Measurements from ENCODE around the gene NDUFS3. TPM values are rescaled to one million over a fixed set of nuclear protein-coding genes. Genes with fewer than 3 reads are reported as not detected.
"Not testable (repeated sequence)": the region's sequence is repeated elsewhere in the genome, so short reads cannot be mapped to it uniquely, and the experiment has no call there.

Gene NDUFS3
- total and polyA plus RNA-seq, 4 donors: 65.0 to 172 (median 148) TPM

DNA sequence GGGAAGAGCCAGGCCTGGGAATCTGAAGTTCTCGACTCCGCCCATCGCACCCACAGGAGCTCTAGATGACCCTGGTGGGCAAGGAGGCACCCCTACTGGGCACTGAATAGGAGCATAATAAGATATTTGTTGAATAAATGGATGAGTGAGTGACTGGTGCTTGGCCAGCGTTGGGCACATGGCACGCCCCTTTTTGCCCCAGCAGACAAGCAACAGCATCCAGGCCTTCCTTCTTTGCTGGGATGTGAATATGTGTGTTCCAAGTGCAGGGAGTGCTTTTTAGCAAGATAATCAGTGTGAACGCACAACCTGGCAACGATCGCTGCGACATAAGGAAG is 25.5 kb upstream of the NDUFS3 start:
- H3K4me1 ChIP-seq (ENCODE audit: control insufficient read depth, insufficient read depth, low read length): peaks cover 11% of the 10 kb centered on the region
- no peaks in the 10 kb centered on the region for H3K27me3 ChIP-seq (ENCODE audit: control insufficient read depth, insufficient read depth, low read length)
- peak in 1 of 6 donors; percentile 72 for DNase-seq (ENCODE audit: low read depth in 4 of 6, low spot score in 6 of 6)
- H3K9me3 ChIP-seq (ENCODE audit: control insufficient read depth, insufficient read depth, low read length): no peaks in the 10 kb centered on the region
- peak overlapping the region; percentile 90 for H3K27ac ChIP-seq (ENCODE audit: low read depth, low read length)
- peak overlapping the region; percentile 92 for H3K4me3 ChIP-seq (ENCODE audit: low read depth, low read length)
- H3K36me3 ChIP-seq (ENCODE audit: control insufficient read depth, insufficient read depth, low read length): peaks cover 3% of the 10 kb centered on the region
- 2% methylated on average over 5 of the region's 9 CpGs for WGBS (ENCODE audit: insufficient coverage)

DNA sequence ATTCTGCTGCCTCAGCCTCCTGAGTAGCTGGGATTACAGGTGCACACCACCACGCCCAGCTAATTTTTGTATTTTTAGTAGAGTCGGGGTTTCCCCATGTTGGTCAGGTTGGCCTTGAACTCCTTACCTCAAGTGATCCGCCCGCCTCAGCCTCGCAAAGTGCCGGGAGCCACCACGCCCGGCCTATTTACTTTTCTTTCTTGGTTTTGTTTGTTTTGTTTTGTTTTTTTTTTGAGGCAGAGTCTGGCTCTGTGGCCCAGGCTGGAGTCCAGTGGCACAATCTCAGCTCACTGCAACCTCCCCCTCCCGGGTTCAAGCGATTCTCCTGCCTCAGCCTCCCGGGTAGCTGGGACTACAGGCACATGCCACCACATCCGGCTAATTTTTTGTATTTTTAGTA is 21.9 kb upstream of the NDUFS3 start:
- not testable (repeated sequence) for H3K36me3 ChIP-seq (ENCODE audit: control insufficient read depth, insufficient read depth, low read length); H3K27me3 ChIP-seq (ENCODE audit: control insufficient read depth, insufficient read depth, low read length); H3K9me3 ChIP-seq (ENCODE audit: control insufficient read depth, insufficient read depth, low read length); H3K4me1 ChIP-seq (ENCODE audit: control insufficient read depth, insufficient read depth, low read length); DNase-seq (ENCODE audit: low read depth in 4 of 6, low spot score in 6 of 6); H3K4me3 ChIP-seq (ENCODE audit: low read depth, low read length); H3K27ac ChIP-seq (ENCODE audit: low read depth, low read length)
- WGBS (ENCODE audit: insufficient coverage): 100% methylated on average over 4 of the region's 12 CpGs

DNA sequence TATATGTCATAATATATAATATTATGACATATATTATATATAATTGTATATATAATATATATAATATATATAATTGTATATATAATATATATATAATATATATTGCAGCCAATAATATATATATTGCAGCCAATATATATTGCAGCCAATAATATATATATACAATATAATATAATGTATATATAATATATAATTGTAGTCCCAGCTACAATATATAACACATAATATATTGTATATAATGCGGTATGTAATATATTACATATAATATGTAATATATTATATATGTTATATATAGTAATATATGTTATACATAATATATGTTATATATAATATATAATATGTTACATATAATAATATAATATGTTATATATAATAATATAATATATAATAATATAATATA is 20.2 kb upstream of the NDUFS3 start:
- no CpG with 5 or more reads among the region's 1 CpG for WGBS (ENCODE audit: insufficient coverage)

GRCh38 chr11:47560426-47560825 is 18.4 kb upstream of the NDUFS3 start:
- no peak for DNase-seq (ENCODE audit: low read depth in 4 of 6, low spot score in 6 of 6)
- H3K36me3 ChIP-seq (ENCODE audit: control insufficient read depth, insufficient read depth, low read length): no peaks in the 10 kb centered on the region
- H3K9me3 ChIP-seq (ENCODE audit: control insufficient read depth, insufficient read depth, low read length): no peaks in the 10 kb centered on the region
- no peak overlapping the region for H3K27ac ChIP-seq (ENCODE audit: low read depth, low read length)
- no peaks in the 10 kb centered on the region for H3K27me3 ChIP-seq (ENCODE audit: control insufficient read depth, insufficient read depth, low read length)
- H3K4me3 ChIP-seq (ENCODE audit: low read depth, low read length): no peak overlapping the region
- peaks cover 7% of the 10 kb centered on the region for H3K4me1 ChIP-seq (ENCODE audit: control insufficient read depth, insufficient read depth, low read length)
- WGBS (ENCODE audit: insufficient coverage): 90% methylated on average over 2 of the region's 2 CpGs

More for the DNA sequence above, 20.2 kb upstream of the NDUFS3 start:
- H3K36me3 ChIP-seq (ENCODE audit: control insufficient read depth, insufficient read depth, low read length): no peaks in the 10 kb centered on the region
- no peaks in the 10 kb centered on the region for H3K4me1 ChIP-seq (ENCODE audit: control insufficient read depth, insufficient read depth, low read length)
- H3K9me3 ChIP-seq (ENCODE audit: control insufficient read depth, insufficient read depth, low read length): no peaks in the 10 kb centered on the region
- H3K4me3 ChIP-seq (ENCODE audit: low read depth, low read length): no peak overlapping the region
- DNase-seq (ENCODE audit: low read depth in 4 of 6, low spot score in 6 of 6): no peak
- H3K27ac ChIP-seq (ENCODE audit: low read depth, low read length): no peak overlapping the region
- H3K27me3 ChIP-seq (ENCODE audit: control insufficient read depth, insufficient read depth, low read length): no peaks in the 10 kb centered on the region

- H3K27ac ChIP-seq (ENCODE audit: low read depth, low read length); H3K4me3 ChIP-seq (ENCODE audit: low read depth, low read length); H3K27me3 ChIP-seq (ENCODE audit: control insufficient read depth, insufficient read depth, low read length); DNase-seq (ENCODE audit: low read depth in 4 of 6, low spot score in 6 of 6); H3K9me3 ChIP-seq (ENCODE audit: control insufficient read depth, insufficient read depth, low read length); H3K36me3 ChIP-seq (ENCODE audit: control insufficient read depth, insufficient read depth, low read length): not testable (repeated sequence)
- 100% methylated on average over 2 of the region's 4 CpGs for WGBS (ENCODE audit: insufficient coverage)
- H3K4me1 ChIP-seq (ENCODE audit: control insufficient read depth, insufficient read depth, low read length): peaks cover 16% of the 10 kb centered on the region
Measured at GRCh38 chr11:47562393-47562792, 16.5 kb upstream of the NDUFS3 start.

DNA sequence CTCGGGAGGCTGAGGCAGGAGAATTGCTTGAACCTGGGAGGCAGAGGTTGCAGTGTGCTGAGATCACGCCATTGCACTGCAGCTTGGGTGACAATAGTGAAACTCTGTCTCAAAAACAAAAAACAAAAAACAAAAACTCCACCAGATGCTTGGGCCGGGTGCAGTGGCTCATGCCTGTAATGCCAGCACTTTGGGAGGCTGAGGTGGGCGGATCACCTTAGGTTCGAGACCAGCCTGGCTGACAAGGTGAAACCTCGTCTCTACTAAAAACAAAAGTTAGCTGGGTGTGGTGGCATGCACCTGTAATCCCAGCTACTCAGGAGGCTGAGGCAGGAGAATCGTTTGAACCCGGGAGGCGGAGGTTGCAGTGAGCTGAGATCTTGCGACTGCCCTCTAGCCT is 14.5 kb upstream of the NDUFS3 start:
- peaks cover 16% of the 10 kb centered on the region for H3K4me1 ChIP-seq (ENCODE audit: control insufficient read depth, insufficient read depth, low read length)
- not testable (repeated sequence) for H3K4me3 ChIP-seq (ENCODE audit: low read depth, low read length); DNase-seq (ENCODE audit: low read depth in 4 of 6, low spot score in 6 of 6); H3K9me3 ChIP-seq (ENCODE audit: control insufficient read depth, insufficient read depth, low read length); H3K27ac ChIP-seq (ENCODE audit: low read depth, low read length); H3K27me3 ChIP-seq (ENCODE audit: control insufficient read depth, insufficient read depth, low read length); H3K36me3 ChIP-seq (ENCODE audit: control insufficient read depth, insufficient read depth, low read length)
- WGBS (ENCODE audit: insufficient coverage): 100% methylated on average over 3 of the region's 10 CpGs

DNA sequence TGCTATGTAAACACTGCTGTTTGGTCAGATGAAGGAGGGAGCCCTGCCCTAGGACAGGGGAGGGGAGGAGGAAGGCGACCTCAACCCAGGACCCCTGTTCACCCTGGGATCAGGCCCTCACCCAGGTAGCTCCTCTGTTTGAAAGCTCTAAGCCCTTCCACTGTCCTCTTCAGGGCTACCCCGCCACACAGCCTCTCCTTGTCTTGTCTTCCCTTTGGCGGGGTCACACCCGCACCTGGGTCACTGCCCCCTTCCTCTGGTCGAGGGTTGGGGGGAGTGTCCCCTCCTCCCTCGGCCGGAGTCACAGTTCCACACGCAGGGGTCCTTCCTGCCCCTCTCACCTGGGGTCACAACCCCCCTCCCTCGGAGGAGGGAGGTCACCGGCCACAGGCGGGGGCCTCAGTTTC is 13.9 kb upstream of the NDUFS3 start:
- H3K4me1 ChIP-seq (ENCODE audit: control insufficient read depth, insufficient read depth, low read length): peaks cover 16% of the 10 kb centered on the region
- peak overlapping the region; percentile 74 for H3K4me3 ChIP-seq (ENCODE audit: low read depth, low read length)
- peak overlapping the region; percentile 82 for H3K27ac ChIP-seq (ENCODE audit: low read depth, low read length)
- H3K36me3 ChIP-seq (ENCODE audit: control insufficient read depth, insufficient read depth, low read length): peaks cover 15% of the 10 kb centered on the region
- no peaks in the 10 kb centered on the region for H3K27me3 ChIP-seq (ENCODE audit: control insufficient read depth, insufficient read depth, low read length)
- no peak for DNase-seq (ENCODE audit: low read depth in 4 of 6, low spot score in 6 of 6)
- WGBS (ENCODE audit: insufficient coverage): 8% methylated on average over 9 of the region's 11 CpGs
- H3K9me3 ChIP-seq (ENCODE audit: control insufficient read depth, insufficient read depth, low read length): no peaks in the 10 kb centered on the region

DNA sequence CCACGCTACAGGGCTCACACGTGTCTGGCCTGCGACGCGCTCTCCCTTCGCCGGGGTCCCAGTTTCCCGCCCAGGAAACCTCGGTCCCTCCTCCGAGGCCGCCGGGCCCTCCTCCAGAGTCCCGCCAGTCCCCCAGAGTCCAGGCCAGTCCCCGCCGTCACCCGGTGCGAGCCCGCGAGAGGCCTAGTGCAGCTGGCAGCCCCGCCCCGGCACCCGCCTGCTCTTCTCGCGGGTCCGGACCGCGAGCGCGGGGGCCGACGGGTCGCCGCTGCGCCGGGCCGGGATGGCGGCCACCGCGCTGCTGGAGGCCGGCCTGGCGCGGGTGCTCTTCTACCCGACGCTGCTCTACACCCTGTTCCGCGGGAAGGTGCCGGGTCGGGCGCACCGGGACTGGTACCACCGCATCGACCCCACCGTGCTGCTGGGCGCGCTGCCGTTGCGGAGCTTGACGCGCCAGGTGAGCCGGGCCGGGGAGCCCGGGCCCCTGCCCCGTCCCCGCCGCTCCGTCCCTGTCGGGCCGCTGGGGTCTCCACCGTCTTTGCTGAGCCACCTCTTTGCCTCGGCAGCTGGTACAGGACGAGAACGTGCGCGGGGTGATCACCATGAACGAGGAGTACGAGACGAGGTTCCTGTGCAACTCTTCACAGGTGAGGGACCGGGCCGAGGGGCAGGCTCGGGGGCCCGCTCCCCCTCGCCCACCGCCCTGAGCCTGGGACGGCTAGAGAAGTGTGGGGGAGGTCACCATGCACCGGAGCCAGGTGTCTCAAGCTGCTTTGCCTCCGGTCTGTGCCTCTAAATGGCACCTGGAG is 13.3 kb upstream of the NDUFS3 start, which contains the start of gene PTPMT1:
PTPMT1 (plus strand) TSS at position 260 of the 809 bp plus-strand sequence; CDS start at position 284, 24 bp downstream.
- Histone ChIP-seq H3K4me3 (ENCODE audit: low read depth, low read length) (peak within 1 kb of the TSS; percentile 74), H3K36me3 (ENCODE audit: control insufficient read depth, insufficient read depth, low read length) (peaks cover 19% of the 10 kb centered on the region), H3K9me3 (ENCODE audit: control insufficient read depth, insufficient read depth, low read length) (no peaks in the 10 kb centered on the region), H3K4me1 (ENCODE audit: control insufficient read depth, insufficient read depth, low read length) (peaks cover 16% of the 10 kb centered on the region), H3K27me3 (ENCODE audit: control insufficient read depth, insufficient read depth, low read length) (no peaks in the 10 kb centered on the region), H3K27ac (ENCODE audit: low read depth, low read length) (peak within 1 kb of the TSS; percentile 82)
- under 1% methylated on average over 86 of the region's 86 CpGs for WGBS (ENCODE audit: insufficient coverage)
- DNase-seq (ENCODE audit: low read depth in 4 of 6, low spot score in 6 of 6): peak in 2 of 6 donors; percentile 76 to 79

DNA sequence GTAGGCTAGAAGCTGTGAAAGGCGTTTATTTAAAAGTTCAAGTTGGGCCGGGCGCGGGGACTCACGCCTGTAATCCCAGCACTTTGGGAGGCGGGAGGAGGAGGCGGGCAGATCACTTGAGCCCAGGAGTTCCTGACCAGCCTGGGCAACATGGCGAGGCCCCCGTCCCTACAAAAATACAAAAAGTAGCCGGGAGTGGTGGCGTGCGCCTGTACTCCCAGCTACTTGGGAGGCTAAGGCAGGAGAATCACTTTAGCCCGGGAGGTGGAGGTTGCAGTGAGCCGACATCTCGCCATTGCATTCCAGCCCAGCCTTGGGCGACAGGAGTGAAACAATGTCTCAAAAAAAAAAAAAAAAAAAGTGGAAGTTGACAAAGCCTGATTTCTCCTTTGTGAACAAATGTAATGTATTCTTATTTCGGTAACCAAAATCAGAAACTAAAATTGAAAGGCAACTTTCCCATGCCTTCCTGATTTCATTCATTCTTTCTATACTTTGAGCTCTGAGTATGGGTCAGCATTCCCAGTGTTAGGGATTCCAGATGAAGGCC is 12.7 kb upstream of the NDUFS3 start:
- 48% methylated on average over 12 of the region's 17 CpGs for WGBS (ENCODE audit: insufficient coverage)
- Histone ChIP-seq H3K4me1 (ENCODE audit: control insufficient read depth, insufficient read depth, low read length) (peaks cover 16% of the 10 kb centered on the region), H3K4me3 (ENCODE audit: low read depth, low read length) (peak overlapping the region; percentile 74), H3K27me3 (ENCODE audit: control insufficient read depth, insufficient read depth, low read length) (no peaks in the 10 kb centered on the region), H3K36me3 (ENCODE audit: control insufficient read depth, insufficient read depth, low read length) (peaks cover 19% of the 10 kb centered on the region), H3K9me3 (ENCODE audit: control insufficient read depth, insufficient read depth, low read length) (no peaks in the 10 kb centered on the region), H3K27ac (ENCODE audit: low read depth, low read length) (no peak overlapping the region)
- DNase-seq (ENCODE audit: low read depth in 4 of 6, low spot score in 6 of 6): no peak

GRCh38 chr11:47569646-47570045 is 9.2 kb upstream of the NDUFS3 start:
- no peak overlapping the region for H3K4me3 ChIP-seq (ENCODE audit: low read depth, low read length)
- no peak overlapping the region for H3K27ac ChIP-seq (ENCODE audit: low read depth, low read length)
- WGBS (ENCODE audit: insufficient coverage): over 99% methylated on average over 7 of the region's 7 CpGs
- H3K9me3 ChIP-seq (ENCODE audit: control insufficient read depth, insufficient read depth, low read length): no peaks in the 10 kb centered on the region
- peaks cover 27% of the 10 kb centered on the region for H3K4me1 ChIP-seq (ENCODE audit: control insufficient read depth, insufficient read depth, low read length)
- no peak for DNase-seq (ENCODE audit: low read depth in 4 of 6, low spot score in 6 of 6)
- no peaks in the 10 kb centered on the region for H3K27me3 ChIP-seq (ENCODE audit: control insufficient read depth, insufficient read depth, low read length)
- H3K36me3 ChIP-seq (ENCODE audit: control insufficient read depth, insufficient read depth, low read length): peaks cover 35% of the 10 kb centered on the region

Measured in spinal cord (tissue), 10 donors.